Colon (tissue), 2 donors: ENCODE data around the gene EPS15.

Source experiments
- FAIRE-seq: peaks from 2 replicates; lab custom pipeline; 2012; peaks lifted over from hg19 to GRCh38; lab: Jason Lieb, UNC
- donor health status: control.
- donor health status: control.

The EPS15 gene

GRCh38 chr1:51373898-51374297, 145.2 kb downstream of the EPS15 start:
- no peak for FAIRE-seq

- FAIRE-seq = no peak
These were observed 146.5 kb downstream of the EPS15 start for GRCh38 chr1:51372561-51372960.

- FAIRE-seq = no peak
These were observed 149.9 kb downstream of the EPS15 start for GRCh38 chr1:51369171-51369570.

GRCh38 chr1:51365774-51366173, 153.3 kb downstream of the EPS15 start:
- no peak for FAIRE-seq

- FAIRE-seq = no peak
These were observed 159.2 kb downstream of the EPS15 start for GRCh38 chr1:51359879-51360278.

- no peak for FAIRE-seq
These were observed 163.7 kb downstream of the EPS15 start for GRCh38 chr1:51355382-51355781.

- no peak for FAIRE-seq
These were observed 164.7 kb downstream of the EPS15 start for GRCh38 chr1:51354416-51354815.

- FAIRE-seq = no peak
These were observed 167.2 kb downstream of the EPS15 start for GRCh38 chr1:51351907-51352306.

GRCh38 chr1:51349862-51350261, 169.2 kb downstream of the EPS15 start:
- FAIRE-seq = no peak

- FAIRE-seq = no peak
These were observed 170.9 kb downstream of the EPS15 start for GRCh38 chr1:51348147-51348527.

GRCh38 chr1:51347398-51348146, 171.5 kb downstream of the EPS15 start:
- FAIRE-seq = no peak

GRCh38 chr1:51346086-51346942, 172.8 kb downstream of the EPS15 start:
- FAIRE-seq = no peak

GRCh38 chr1:51345300-51345687, 173.8 kb downstream of the EPS15 start:
- no peak for FAIRE-seq

GRCh38 chr1:51344602-51345299, 174.3 kb downstream of the EPS15 start:
- no peak for FAIRE-seq

GRCh38 chr1:51344276-51344601, 174.8 kb downstream of the EPS15 start:
- FAIRE-seq = no peak

- FAIRE-seq = no peak
These were observed 175.4 kb downstream of the EPS15 start for GRCh38 chr1:51343624-51344023.

GRCh38 chr1:51342591-51343206, 176.4 kb downstream of the EPS15 start:
- FAIRE-seq = no peak

- FAIRE-seq = no peak
These were observed 177.1 kb downstream of the EPS15 start for GRCh38 chr1:51341876-51342496.

- no peak for FAIRE-seq
These were observed 178.7 kb downstream of the EPS15 start for GRCh38 chr1:51340380-51340779.

GRCh38 chr1:51336711-51337110, 182.4 kb downstream of the EPS15 start:
- FAIRE-seq = no peak

- no peak for FAIRE-seq
These were observed 183.1 kb downstream of the EPS15 start for GRCh38 chr1:51336004-51336403.
